Right cardiac atrium (tissue), 5 donors: ENCODE results near the gene PRADC1. TPM values are rescaled to one million over a fixed set of nuclear protein-coding genes. Genes with fewer than 3 reads are reported as not detected.

Source experiments
- ATAC-seq, 2 donors: fragments of 200-7000 bp; cut with Tn5 transposase; one replicate each; pipeline versions ENCODE4 v1.8.0 to v1.9.1; 2020; ENCODE audit warnings: moderate library complexity in 2 of 2, mild to moderate bottlenecking in 1 of 2
- DNase-seq, 3 donors: peaks; one replicate each; pipeline ENCODE4 v3.0.0-alpha.2; 2020
- H3K27ac ChIP-seq: one replicate; pipeline ENCODE4 v1.5.1; 2013; ENCODE audit warnings: mild to moderate bottlenecking, low read length, control low read depth, moderate library complexity
- H3K27me3 ChIP-seq: one replicate; pipeline ENCODE4 v1.6.1; 2013; ENCODE audit not compliant: control insufficient read depth, insufficient read depth
- H3K4me1 ChIP-seq: one replicate; pipeline ENCODE4 v1.6.1; 2013; ENCODE audit warnings: low read length; ENCODE audit not compliant: control insufficient read depth, insufficient read depth
- H3K4me3 ChIP-seq: one replicate; pipeline ENCODE4 v1.5.1; 2013; ENCODE audit warnings: low read length, control low read depth
- H3K9me3 ChIP-seq: one replicate; pipeline ENCODE4 v1.6.1; 2013; ENCODE audit warnings: low read length; ENCODE audit not compliant: control insufficient read depth
- WGBS: extraction: QIAGEN DNeasy Blood & Tissue Kit; methylation state at CpG from one replicate; pipeline ENCODE4 v1.1.7; 2013; 5-methylcytosine and 5-hydroxymethylcytosine counted together
- intact Hi-C, 4 donors: fragments of 100-400 bp; cut with DNase I; formaldehyde crosslinking; loops; one replicate each; pipeline versions ENCODE4 v1.11.0 to v1.14.0; 2022 to 2023
- polyA plus RNA-seq: library from polyadenylated mRNA; stranded (reverse); fragments of 200-250 nt; gene quantifications from one replicate; pipeline ENCODE4 v1.2.3, GENCODE V29; 2013
- total RNA-seq, 4 donors: library from RNA; stranded (reverse); fragmentation: NEBNext Ultra II Directional; extraction: Animal tissue kit (Norgen Biotek cat#: 25700); gene quantifications; one replicate each; pipeline ENCODE4 v1.2.1, GENCODE V29; 2021
- donor health status: healthy with polysubstance abuse.
- donor health status: DM: no; HTN: yes; CAD: no.
- donor health status: DM: no; HTN: no; CAD: no.
- donor health status: DM: no; HTN: yes; CAD: no; lungs with severe emphysema.
- donor health status: DM: yes; HTN: yes; CAD: no.

Gene PRADC1
- total and polyA plus RNA-seq, 5 donors: 73.7 to 134 (median 85.7) TPM

DNA sequence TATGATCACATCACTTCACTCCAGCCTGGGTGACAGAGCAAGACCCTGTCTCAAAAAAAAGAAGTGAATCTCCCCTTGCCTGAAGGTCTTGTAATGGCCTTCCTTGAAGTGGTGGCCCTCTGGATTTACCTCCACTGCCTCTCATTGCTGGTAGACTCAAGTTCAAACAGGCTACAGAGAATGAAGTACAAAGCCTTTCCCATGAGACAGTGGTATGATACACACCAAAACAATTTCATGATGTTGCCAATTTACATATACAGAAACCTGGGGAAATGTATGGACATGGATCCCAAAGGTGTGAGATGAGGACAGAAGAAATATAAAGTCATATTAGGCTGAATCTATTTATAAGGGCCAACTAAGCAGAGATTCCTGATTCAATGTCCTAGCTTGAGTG, 35.5 kb downstream of the PRADC1 start:
- no peaks in the 10 kb centered on the region for H3K27me3 ChIP-seq
- no peak for DNase-seq

DNA sequence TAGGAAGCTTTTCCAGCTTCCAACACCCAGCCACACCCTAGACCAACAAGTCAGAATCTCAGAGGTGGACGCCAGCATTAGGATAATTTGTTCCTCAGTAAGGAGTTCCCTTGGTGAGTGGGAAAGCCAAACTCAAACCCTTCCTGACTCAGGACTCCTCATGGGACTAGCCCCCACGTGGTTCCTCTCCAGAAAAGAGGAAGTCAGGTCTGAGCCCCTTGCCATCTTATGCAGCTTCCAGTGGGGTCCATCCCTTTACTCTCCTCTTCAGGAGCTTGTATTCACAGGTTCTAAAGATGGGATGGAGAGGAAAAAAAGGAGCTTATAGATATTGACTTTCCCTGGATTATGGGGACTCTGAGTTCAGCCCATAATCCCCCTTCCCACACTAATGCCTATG, 45.5 kb downstream of the PRADC1 start:
- DNase-seq: no peak
- Histone ChIP-seq H3K9me3 (peaks cover 3% of the 10 kb centered on the region), H3K4me3 (no peak overlapping the region), H3K27ac (no peak overlapping the region), H3K4me1 (no peaks in the 10 kb centered on the region), H3K27me3 (no peaks in the 10 kb centered on the region)
- ATAC-seq: no peak
- intact Hi-C loops: no loop called here
- 45% methylated on average over 2 of the region's 2 CpGs for WGBS

More for the DNA sequence above, 35.5 kb downstream of the PRADC1 start:
- Histone ChIP-seq H3K4me3 (no peak overlapping the region), H3K9me3 (no peaks in the 10 kb centered on the region), H3K27ac (no peak overlapping the region), H3K4me1 (no peaks in the 10 kb centered on the region)
- ATAC-seq: no peak
- intact Hi-C loops: no loop called here

GRCh38 chr2:73185965-73186364, 47.1 kb downstream of the PRADC1 start:
- Histone ChIP-seq H3K4me3 (no peak overlapping the region), H3K9me3 (peaks cover 3% of the 10 kb centered on the region), H3K27me3 (no peaks in the 10 kb centered on the region), H3K27ac (no peak overlapping the region), H3K4me1 (no peaks in the 10 kb centered on the region)
- intact Hi-C loops: no loop called here
- WGBS: 90% methylated on average over 2 of the region's 2 CpGs
- ATAC-seq: no peak
- DNase-seq: no peak

Other genes starting within 250 kb of the PRADC1 start
- gene SFXN5, start 161.5 kb downstream of the PRADC1 start, total RNA-seq: 10 to 100 TPM; 10.1 to 12.1 (median 10.8) TPM
- 7.6 TPM for gene SFXN5, start 161.5 kb downstream of the PRADC1 start, polyA plus RNA-seq
- 10 to 100 TPM; 23.6 to 27.3 (median 25.9) TPM for gene RAB11FIP5, start 120.3 kb downstream of the PRADC1 start, total RNA-seq
- gene RAB11FIP5, start 120.3 kb downstream of the PRADC1 start, polyA plus RNA-seq: 17.2 TPM
- not detected for gene NOTO, start 30.7 kb downstream of the PRADC1 start, total RNA-seq
- not detected for gene NOTO, start 30.7 kb downstream of the PRADC1 start, polyA plus RNA-seq
- gene SMYD5, start 19.0 kb downstream of the PRADC1 start, total RNA-seq: 10 to 100 TPM; 13.3 to 15.3 (median 14.1) TPM
- 12.9 TPM for gene SMYD5, start 19.0 kb downstream of the PRADC1 start, polyA plus RNA-seq
- gene CCT7, start 1.1 kb upstream of the PRADC1 start, total RNA-seq: 100 to 1,000 TPM; 190 to 226 (median 213) TPM
- 210 TPM for gene CCT7, start 1.1 kb upstream of the PRADC1 start, polyA plus RNA-seq
- gene FBXO41, start 51.2 kb upstream of the PRADC1 start, total RNA-seq: 1 to 10 TPM; 1.8 to 3.5 (median 2.3) TPM
- gene FBXO41, start 51.2 kb upstream of the PRADC1 start, polyA plus RNA-seq: 1.8 TPM
- not detected for gene EGR4, start 60.3 kb upstream of the PRADC1 start, total RNA-seq
- gene EGR4, start 60.3 kb upstream of the PRADC1 start, polyA plus RNA-seq: 0.48 TPM
- gene ALMS1, start 152.6 kb upstream of the PRADC1 start, total RNA-seq: 10 to 100 TPM in 2 of 4 donors, 1 to 10 TPM in 2; 8.5 to 11.8 (median 10.2) TPM
- 3.3 TPM for gene ALMS1, start 152.6 kb upstream of the PRADC1 start, polyA plus RNA-seq